H9 (cell line): ENCODE data around the gene ITPKB. TPM values are rescaled to one million over a fixed set of nuclear protein-coding genes. Genes with fewer than 3 reads are reported as not detected.

Source experiments
- DNase-seq: peaks from one replicate; pipeline ENCODE4 v3.0.0-alpha.2; 2017
- H2AFZ ChIP-seq: one replicate; pipeline ENCODE4 v1.6.1; 2013; ENCODE audit warnings: mild to moderate bottlenecking, low read length, control low read depth, moderate library complexity
- H2AK5ac ChIP-seq: 2 replicates; pipeline ENCODE4 v1.6.1; 2013; ENCODE audit warnings: low read length, control low read depth, mixed read lengths; ENCODE audit not compliant: insufficient read length
- H2BK120ac ChIP-seq: one replicate; pipeline ENCODE4 v1.6.1; 2013; ENCODE audit warnings: low read depth, mild to moderate bottlenecking, low read length, control low read depth, inconsistent platforms; ENCODE audit not compliant: poor library complexity, severe bottlenecking
- H2BK12ac ChIP-seq: 2 replicates; pipeline ENCODE4 v1.6.1; 2013; ENCODE audit warnings: low read length, control low read depth, mixed read lengths, low read depth; ENCODE audit not compliant: insufficient read length
- H2BK15ac ChIP-seq: 2 replicates; pipeline ENCODE4 v1.6.1; 2013; ENCODE audit warnings: low read depth, low read length, control low read depth
- H2BK20ac ChIP-seq: one replicate; pipeline ENCODE4 v1.6.1; 2013; ENCODE audit warnings: low read depth, mild to moderate bottlenecking, low read length, control low read depth, inconsistent platforms; ENCODE audit not compliant: poor library complexity, severe bottlenecking
- H2BK5ac ChIP-seq: 2 replicates; pipeline ENCODE4 v1.6.1; 2013; ENCODE audit warnings: low read length, control low read depth, mixed read lengths; ENCODE audit not compliant: insufficient read length
- H3K14ac ChIP-seq: 2 replicates; pipeline ENCODE4 v1.6.1; 2013; ENCODE audit warnings: low read length, control low read depth; ENCODE audit not compliant: insufficient read depth
- H3K18ac ChIP-seq: 2 replicates; pipeline ENCODE4 v1.6.1; 2013; ENCODE audit warnings: low read depth, mild to moderate bottlenecking, mixed read lengths, low read length, control low read depth; ENCODE audit not compliant: insufficient read length
- H3K23ac ChIP-seq: 2 replicates; pipeline ENCODE4 v1.6.1; 2013; ENCODE audit warnings: low read length, control low read depth, mixed read lengths, low read depth; ENCODE audit not compliant: insufficient read length
- H3K23me2 ChIP-seq: 2 replicates; pipeline ENCODE4 v1.6.1; 2013; ENCODE audit warnings: low read depth, mild to moderate bottlenecking, mixed read lengths, low read length, control low read depth; ENCODE audit not compliant: insufficient read length, poor library complexity, severe bottlenecking
- H3K27ac ChIP-seq: 2 replicates; pipeline ENCODE4 v1.5.1; 2013; ENCODE audit warnings: low read length, control low read depth, mixed read lengths, low read depth; ENCODE audit not compliant: insufficient read length
- H3K27me3 ChIP-seq: 2 replicates; pipeline ENCODE4 v1.6.1; 2013; ENCODE audit warnings: low read length, control low read depth, inconsistent platforms; ENCODE audit not compliant: insufficient read depth
- H3K4ac ChIP-seq: 2 replicates; pipeline ENCODE4 v1.6.1; 2013; ENCODE audit warnings: low read depth, mild to moderate bottlenecking, control low read depth, inconsistent platforms, low read length, moderate library complexity
- H3K4me1 ChIP-seq: 2 replicates; pipeline ENCODE4 v1.6.1; 2013; ENCODE audit warnings: low read length, control low read depth, inconsistent platforms; ENCODE audit not compliant: insufficient read depth
- H3K4me2 ChIP-seq: 2 replicates; pipeline ENCODE4 v1.6.1; 2013; ENCODE audit warnings: low read length, control low read depth, mixed read lengths; ENCODE audit not compliant: insufficient read length, insufficient read depth
- H3K56ac ChIP-seq: 2 replicates; pipeline ENCODE4 v1.6.1; 2013; ENCODE audit warnings: low read depth, mild to moderate bottlenecking, mixed read lengths, low read length, control low read depth; ENCODE audit not compliant: insufficient read length
- H3K79me1 ChIP-seq: 2 replicates; pipeline ENCODE4 v1.6.1; 2013; ENCODE audit warnings: low read depth, mild to moderate bottlenecking, moderate library complexity, low read length, control low read depth, inconsistent platforms; ENCODE audit not compliant: insufficient read depth, poor library complexity, severe bottlenecking
- H3K79me2 ChIP-seq: 2 replicates; pipeline ENCODE4 v1.6.1; 2013; ENCODE audit warnings: low read length, control low read depth, inconsistent platforms; ENCODE audit not compliant: insufficient read depth
- H3K9ac ChIP-seq: 2 replicates; pipeline ENCODE4 v1.6.1; 2013; ENCODE audit warnings: low read length, control low read depth, mixed read lengths; ENCODE audit not compliant: insufficient read length; ENCODE audit errors: extremely low read depth
- H3K9me3 ChIP-seq: one replicate; pipeline ENCODE4 v1.6.1; 2013; ENCODE audit warnings: low read depth, low read length, inconsistent platforms; ENCODE audit not compliant: control insufficient read depth
- H3T11ph ChIP-seq: one replicate; pipeline ENCODE4 v1.6.1; 2013; ENCODE audit warnings: mild to moderate bottlenecking, low read length, control low read depth, inconsistent platforms
- H4K20me1 ChIP-seq: one replicate; pipeline ENCODE4 v1.6.1; 2013; ENCODE audit not compliant: control insufficient read depth, insufficient read length, insufficient read depth
- H4K5ac ChIP-seq: 2 replicates; pipeline ENCODE4 v1.6.1; 2013; ENCODE audit warnings: low read depth, mild to moderate bottlenecking, mixed read lengths, low read length, control low read depth; ENCODE audit not compliant: insufficient read length
- H4K8ac ChIP-seq: replicated peaks from 2 replicates; pipeline ENCODE4 v1.6.1; 2013; ENCODE audit warnings: low read length, control low read depth, mixed read lengths, low read depth; ENCODE audit not compliant: insufficient read length
- H4K91ac ChIP-seq: 2 replicates; pipeline ENCODE4 v1.6.1; 2013; ENCODE audit warnings: low read depth, mild to moderate bottlenecking, moderate library complexity, mixed read lengths, low read length, control low read depth; ENCODE audit not compliant: insufficient read length
- H3K27ac Mint-ChIP-seq, 3 experiments: 2 replicates in 2 of 3; 3 replicates in 1 of 3; pipeline ENCODE4 v1.8.0; 2020 to 2021; ENCODE audit warnings: mixed read lengths in 3 of 3, mild to moderate bottlenecking in 1 of 3, moderate library complexity in 1 of 3
- H3K27me3 Mint-ChIP-seq: 2 replicates; pipeline ENCODE4 v1.8.0; 2021; ENCODE audit warnings: low read depth, mild to moderate bottlenecking, moderate library complexity, mixed read lengths
- H3K36me3 Mint-ChIP-seq, 3 experiments: 2 replicates in 2 of 3; 3 replicates in 1 of 3; pipeline ENCODE4 v1.8.0; 2020 to 2021; ENCODE audit warnings: low read depth in 3 of 3, mixed read lengths in 3 of 3; ENCODE audit not compliant: insufficient read depth in 1 of 3
- H3K4me1 Mint-ChIP-seq, 2 experiments: 2 replicates each; pipeline ENCODE4 v1.8.0; 2020; ENCODE audit warnings: mixed read lengths in 2 of 2
- H3K4me3 Mint-ChIP-seq, 2 experiments: 2 replicates in 1 of 2; 3 replicates in 1 of 2; pipeline ENCODE4 v1.8.0; 2020 to 2021; ENCODE audit warnings: mild to moderate bottlenecking in 2 of 2, mixed read lengths in 2 of 2, moderate library complexity in 1 of 2
- H3K9me3 Mint-ChIP-seq, 2 experiments: 2 replicates in 1 of 2; 3 replicates in 1 of 2; pipeline ENCODE4 v1.8.0; 2020; ENCODE audit warnings: mild to moderate bottlenecking in 2 of 2, mixed read lengths in 2 of 2, moderate library complexity in 1 of 2
- CTCF ChIP-seq: fragments of 200-600 bp; sonication (generic); conservative IDR thresholded peaks from 3 replicates; pipeline ENCODE4 v1.8.0; 2021; ENCODE audit warnings: antibody characterized with exemption, mild to moderate bottlenecking
- WGBS: extraction: QIAGEN DNeasy Blood & Tissue Kit; methylation state at CpG from one replicate; pipeline ENCODE4 v1.1.7; 2013; ENCODE audit warnings: missing lambda C conversion rate, low lambda C conversion rate, mixed read lengths; ENCODE audit not compliant: insufficient read length; ENCODE audit errors: extremely low coverage; 5-methylcytosine and 5-hydroxymethylcytosine counted together
- total RNA-seq: library from RNA; stranded (reverse); gene quantifications from 2 replicates; pipeline ENCODE4 v1.2.1, GENCODE V29; 2021

The ITPKB gene
- total RNA-seq, 1 experiment from 2014 or later, result 3.8 TPM

GRCh38 chr1:226686440-226687425 lies 52.3 kb downstream of the ITPKB start:
- no peak overlapping the region for H4K5ac ChIP-seq
- Mint-ChIP-seq H3K9me3 (no peaks in the 10 kb centered on the region; a peak in 1 of 5 replicates), H3K4me1 (peaks cover 40 to 47% of the 10 kb centered on the region in 2 experiments), H3K36me3 (no peaks in the 10 kb centered on the region), H3K27me3 (peaks cover 35% of the 10 kb centered on the region), H3K4me3 (no peak overlapping the region), H3K27ac (no peak overlapping the region)
- no peak overlapping the region for H3K9ac ChIP-seq
- no peaks in the 10 kb centered on the region for H3K9me3 ChIP-seq
- H3K79me1 ChIP-seq, result no peaks in the 10 kb centered on the region
- H3T11ph ChIP-seq, result no peak overlapping the region
- no peak overlapping the region for H3K56ac ChIP-seq
- no peak overlapping the region for H3K18ac ChIP-seq
- no peak overlapping the region for H3K14ac ChIP-seq
- H2AFZ ChIP-seq, result no peak overlapping the region
- H3K27ac ChIP-seq, result no peak overlapping the region
- H2BK20ac ChIP-seq, result no peak overlapping the region
- H4K91ac ChIP-seq, result no peak overlapping the region
- no peak overlapping the region for H3K23ac ChIP-seq
- no peaks in the 10 kb centered on the region; the same call in 1 of the 2 replicates for H3K4me1 ChIP-seq
- H3K4ac ChIP-seq, result no peak overlapping the region
- no peaks in the 10 kb centered on the region for H3K23me2 ChIP-seq
- no peak overlapping the region for H2BK15ac ChIP-seq
- H2BK120ac ChIP-seq, result no peak overlapping the region
- no peak overlapping the region for H2BK5ac ChIP-seq
- no peak for DNase-seq
- no peaks in the 10 kb centered on the region for H4K20me1 ChIP-seq
- no peak overlapping the region for H4K8ac ChIP-seq
- H2BK12ac ChIP-seq, result no peak overlapping the region
- no peak overlapping the region for H3K4me2 ChIP-seq
- TF ChIP-seq CTCF, result no peak
- H2AK5ac ChIP-seq, result no peak overlapping the region
- H3K79me2 ChIP-seq, result no peaks in the 10 kb centered on the region
- no peaks in the 10 kb centered on the region; the same call in 1 of the 2 replicates for H3K27me3 ChIP-seq
- WGBS, result no CpG with 5 or more reads among the region's 12 CpGs
